ENCODE data around the gene OMP. TPM values are rescaled to one million over a fixed set of nuclear protein-coding genes. Genes with fewer than 3 reads are reported as not detected.

The OMP gene
- total RNA-seq, 2 experiments from 2014 or later: not detected

DNA sequence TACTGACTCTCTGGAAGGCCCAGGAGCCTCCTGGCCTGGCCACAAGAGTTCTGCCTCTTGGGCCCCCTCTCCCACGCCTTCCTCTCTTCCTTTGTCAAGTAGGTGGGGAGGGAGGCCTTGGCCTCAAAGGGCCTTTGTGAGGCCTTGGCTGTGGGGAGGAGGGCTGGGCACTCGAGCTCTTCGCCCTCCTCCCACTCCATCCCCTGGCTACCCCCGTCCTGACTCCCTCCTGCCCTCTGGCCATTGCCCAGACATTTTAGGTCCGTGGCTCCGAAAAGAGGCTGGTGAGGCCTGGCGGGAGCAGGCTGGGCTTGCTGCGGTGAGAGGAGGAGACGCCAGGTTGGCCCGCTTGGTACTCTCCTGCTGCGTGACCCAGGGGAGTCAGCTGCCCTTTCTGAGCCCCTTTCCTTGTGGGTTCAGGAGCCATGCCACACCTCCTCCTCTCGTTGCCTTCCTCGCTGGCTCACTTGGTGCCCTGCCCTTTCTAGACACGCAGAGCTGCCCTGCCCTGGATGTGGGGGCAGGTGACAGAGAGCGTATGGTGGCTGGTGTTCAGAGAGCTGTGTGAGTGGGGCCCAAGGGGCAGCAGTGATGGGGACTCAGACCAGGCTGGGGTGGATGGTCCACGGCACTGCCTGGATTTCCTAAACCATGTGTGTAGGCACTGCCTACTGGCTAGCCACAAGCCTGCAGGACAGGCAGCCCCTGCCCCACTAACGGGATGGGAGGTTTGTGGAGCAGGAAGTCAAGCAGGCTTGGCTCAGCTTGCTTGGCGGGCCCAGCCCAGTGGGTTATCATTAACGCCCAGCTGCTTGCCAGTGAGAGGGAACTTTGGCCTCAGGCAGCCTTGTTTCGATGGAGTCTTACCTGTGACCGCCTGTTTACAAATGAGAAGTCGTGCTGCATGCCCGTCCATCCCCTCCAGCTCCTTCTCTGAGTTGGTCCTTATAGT is 15.8 kb upstream of the OMP start:
- DNase-seq (no peak), ATAC-seq (ENCODE audit: poor library complexity) (no peak)
- Mint-ChIP-seq H3K36me3 (ENCODE audit: low read depth) (no peaks in the 10 kb centered on the region), H3K9me3 (no peaks in the 10 kb centered on the region), H3K4me3 (no peak overlapping the region), H3K4me1 (ENCODE audit: low read depth) (peaks cover 21% of the 10 kb centered on the region), H3K27me3 (no peaks in the 10 kb centered on the region), H3K27ac (no peak overlapping the region)
- no peaks in the 10 kb centered on the region for H3K9me3 ChIP-seq (ENCODE audit: control insufficient read depth in 1 of 2, insufficient read depth in 1 of 2, low read length in 2 of 2)
- peaks cover 29% of the 10 kb centered on the region for H3K4me1 ChIP-seq (ENCODE audit: insufficient read depth, low read length)
- ChIA-PET CTCF (no interaction called here), POLR2A (no interaction called here)
- no peak overlapping the region for H3K27ac ChIP-seq (ENCODE audit: low read depth in 1 of 2, low read length in 2 of 2)
- H3K36me3 ChIP-seq (ENCODE audit: insufficient read depth, low read length): no peaks in the 10 kb centered on the region
- TF ChIP-seq, protein P1, sequence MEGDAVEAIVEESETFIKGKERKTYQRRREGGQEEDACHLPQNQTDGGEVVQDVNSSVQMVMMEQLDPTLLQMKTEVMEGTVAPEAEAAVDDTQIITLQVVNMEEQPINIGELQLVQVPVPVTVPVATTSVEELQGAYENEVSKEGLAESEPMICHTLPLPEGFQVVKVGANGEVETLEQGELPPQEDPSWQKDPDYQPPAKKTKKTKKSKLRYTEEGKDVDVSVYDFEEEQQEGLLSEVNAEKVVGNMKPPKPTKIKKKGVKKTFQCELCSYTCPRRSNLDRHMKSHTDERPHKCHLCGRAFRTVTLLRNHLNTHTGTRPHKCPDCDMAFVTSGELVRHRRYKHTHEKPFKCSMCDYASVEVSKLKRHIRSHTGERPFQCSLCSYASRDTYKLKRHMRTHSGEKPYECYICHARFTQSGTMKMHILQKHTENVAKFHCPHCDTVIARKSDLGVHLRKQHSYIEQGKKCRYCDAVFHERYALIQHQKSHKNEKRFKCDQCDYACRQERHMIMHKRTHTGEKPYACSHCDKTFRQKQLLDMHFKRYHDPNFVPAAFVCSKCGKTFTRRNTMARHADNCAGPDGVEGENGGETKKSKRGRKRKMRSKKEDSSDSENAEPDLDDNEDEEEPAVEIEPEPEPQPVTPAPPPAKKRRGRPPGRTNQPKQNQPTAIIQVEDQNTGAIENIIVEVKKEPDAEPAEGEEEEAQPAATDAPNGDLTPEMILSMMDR (IDR thresholded peaks at IDR 0.05): no peak
- intact Hi-C loops (cut with DNase I, micrococcal nuclease): loop anchor here in 1 of 2 experiments (5.0 kb wide), 1 partner anchor 279 kb away; no protein-coding TSS in a partner anchor
- H3K27me3 ChIP-seq (ENCODE audit: control insufficient read depth in 1 of 2, insufficient read depth in 2 of 2, low read length in 2 of 2): no peaks in the 10 kb centered on the region
- H3K4me3 ChIP-seq (ENCODE audit: low read length): no peak overlapping the region

DNA sequence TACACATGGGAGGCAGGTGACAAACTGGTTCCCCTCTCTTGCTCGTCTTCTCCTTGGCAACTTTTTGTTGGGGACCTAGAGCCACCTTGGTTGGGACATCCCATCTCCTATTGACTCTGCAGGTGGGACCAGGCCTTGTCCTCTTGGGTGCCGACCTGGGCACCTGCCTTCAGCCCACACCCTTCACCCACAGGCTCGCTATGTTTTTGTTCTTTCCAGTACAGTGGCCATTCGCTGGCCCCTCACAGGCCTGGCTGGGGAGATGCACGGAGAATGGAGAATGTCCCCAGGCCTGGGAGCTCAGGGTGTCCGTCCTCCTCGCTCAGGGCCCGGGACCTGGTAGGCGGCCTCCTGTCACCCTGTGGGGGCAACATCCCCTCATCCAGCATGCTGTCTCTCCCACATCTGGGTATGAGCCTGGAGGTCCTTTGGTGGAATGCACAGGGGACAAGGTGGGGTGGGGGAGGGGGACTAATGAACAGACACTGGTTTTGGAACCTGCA is 14.9 kb upstream of the OMP start:
- ChIA-PET CTCF (no interaction called here), POLR2A (no interaction called here)
- DNase-seq (no peak), ATAC-seq (ENCODE audit: poor library complexity) (no peak)
- Mint-ChIP-seq H3K27ac (no peak overlapping the region), H3K36me3 (ENCODE audit: low read depth) (no peaks in the 10 kb centered on the region), H3K4me3 (no peak overlapping the region), H3K27me3 (no peaks in the 10 kb centered on the region), H3K4me1 (ENCODE audit: low read depth) (peaks cover 12% of the 10 kb centered on the region), H3K9me3 (no peaks in the 10 kb centered on the region)
- no peaks in the 10 kb centered on the region for H3K9me3 ChIP-seq (ENCODE audit: control insufficient read depth in 1 of 2, insufficient read depth in 1 of 2, low read length in 2 of 2)
- intact Hi-C loops (cut with DNase I, micrococcal nuclease): loop anchor here in 1 of 2 experiments (5.0 kb wide), 1 partner anchor 280 kb away; no protein-coding TSS in a partner anchor
- no peak overlapping the region for H3K4me3 ChIP-seq (ENCODE audit: low read length)
- peaks cover 19% of the 10 kb centered on the region for H3K4me1 ChIP-seq (ENCODE audit: insufficient read depth, low read length)
- H3K36me3 ChIP-seq (ENCODE audit: insufficient read depth, low read length): no peaks in the 10 kb centered on the region
- no peaks in the 10 kb centered on the region for H3K27me3 ChIP-seq (ENCODE audit: control insufficient read depth in 1 of 2, insufficient read depth in 2 of 2, low read length in 2 of 2)
- no peak overlapping the region for H3K27ac ChIP-seq (ENCODE audit: low read depth in 1 of 2, low read length in 2 of 2)
- TF ChIP-seq, protein P1 (IDR thresholded peaks at IDR 0.05): no peak

DNA sequence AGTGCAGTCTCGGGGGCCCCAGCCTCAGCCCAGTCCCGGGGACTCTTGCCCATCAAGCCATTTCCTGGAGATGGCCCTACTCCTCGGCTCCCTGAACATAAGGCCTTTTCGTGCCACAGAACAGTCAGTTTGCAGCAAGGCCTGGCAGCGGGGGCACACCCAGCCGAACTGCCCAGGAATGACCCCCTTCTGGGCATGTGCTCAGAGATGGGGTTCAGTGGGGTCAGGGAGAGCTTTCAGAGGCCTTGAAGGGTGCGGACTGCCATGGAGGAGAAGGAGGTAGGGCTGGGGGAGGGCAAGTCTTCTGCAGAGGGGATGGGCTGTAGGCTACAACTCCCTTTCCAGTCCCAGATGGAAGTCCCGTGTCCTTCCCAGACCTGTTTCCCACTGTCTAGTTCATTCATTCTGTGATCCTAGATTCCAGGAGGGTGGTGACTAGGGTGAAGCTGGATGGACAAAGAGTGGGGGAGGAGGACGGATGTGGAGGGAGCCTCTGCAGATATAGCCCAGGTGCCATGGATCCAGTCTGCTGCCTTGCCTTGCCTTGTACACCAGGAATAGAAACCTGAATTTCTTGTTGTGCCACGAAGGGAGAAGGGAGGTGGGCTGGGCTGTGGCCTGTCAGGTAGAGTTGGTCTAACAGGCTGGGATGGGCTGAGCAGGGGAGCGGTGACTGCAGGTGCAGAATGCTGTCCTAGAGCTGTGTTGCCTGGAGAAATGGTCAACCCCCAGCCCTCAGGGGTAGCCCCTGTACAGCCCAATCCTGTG is 14.2 kb upstream of the OMP start:
- Histone ChIP-seq H3K27ac (ENCODE audit: low read depth in 1 of 2, low read length in 2 of 2) (no peak overlapping the region), H3K9me3 (ENCODE audit: control insufficient read depth in 1 of 2, insufficient read depth in 1 of 2, low read length in 2 of 2) (no peaks in the 10 kb centered on the region), H3K4me1 (ENCODE audit: insufficient read depth, low read length) (peaks cover 13% of the 10 kb centered on the region), H3K36me3 (ENCODE audit: insufficient read depth, low read length) (no peaks in the 10 kb centered on the region), H3K4me3 (ENCODE audit: low read length) (no peak overlapping the region), H3K27me3 (ENCODE audit: control insufficient read depth in 1 of 2, insufficient read depth in 2 of 2, low read length in 2 of 2) (no peaks in the 10 kb centered on the region)
- H3K4me3 Mint-ChIP-seq: no peak overlapping the region
- intact Hi-C loops (cut with DNase I, micrococcal nuclease): loop anchor here in 1 of 2 experiments (5.0 kb wide), 1 partner anchor 281 kb away; no protein-coding TSS in a partner anchor
- H3K27me3 Mint-ChIP-seq: no peaks in the 10 kb centered on the region
- TF ChIP-seq, protein P1 (IDR thresholded peaks at IDR 0.05): no peak
- H3K4me1 Mint-ChIP-seq (ENCODE audit: low read depth): peaks cover 5% of the 10 kb centered on the region
- no peaks in the 10 kb centered on the region for H3K9me3 Mint-ChIP-seq
- POLR2A ChIA-PET: interaction anchor here (0.6 kb wide), 1 partner anchor 38 kb away, joined by 3 read pairs; no protein-coding TSS in a partner anchor
- DNase-seq (no peak), ATAC-seq (ENCODE audit: poor library complexity) (no peak)
- no peaks in the 10 kb centered on the region for H3K36me3 Mint-ChIP-seq (ENCODE audit: low read depth)
- CTCF ChIA-PET: no interaction called here
- H3K27ac Mint-ChIP-seq: no peak overlapping the region
